WI38 (cell line): ENCODE measurements around the gene NAT8L.

Source experiments
- H3K4me3 ChIP-seq: 2 replicates; pipeline ENCODE4 v1.5.1; 2011; ENCODE audit warnings: low read depth, mild to moderate bottlenecking, control low read depth, low read length
- CTCF ChIP-seq: IDR thresholded peaks from 2 replicates; pipeline ENCODE4 v1.5.1; 2012; ENCODE audit warnings: low read depth, mild to moderate bottlenecking, control low read depth, low read length

NAT8L gene

DNA sequence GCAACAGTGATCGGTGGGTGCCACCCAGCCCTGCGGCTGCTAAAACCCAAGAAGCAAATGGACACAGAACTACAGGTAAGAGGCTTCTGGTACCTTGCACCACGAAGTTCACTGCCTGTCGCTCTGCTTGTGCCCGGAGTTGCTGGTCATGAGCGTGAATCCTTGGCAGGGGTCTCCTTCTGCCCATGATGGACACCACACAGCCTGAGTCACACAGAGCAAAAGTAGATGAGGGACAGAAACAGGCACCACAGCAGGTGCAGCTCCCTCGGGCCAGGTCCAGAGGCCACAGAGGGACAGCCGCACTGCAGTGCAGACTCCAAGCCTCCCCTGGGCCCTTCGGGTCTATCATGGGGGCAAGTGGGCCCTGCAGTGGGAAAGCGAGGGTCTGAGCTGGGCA is 22.4 kb downstream of the NAT8L start:
- H3K4me3 ChIP-seq = no peak overlapping the region
- no peak for TF ChIP-seq CTCF

- TF ChIP-seq CTCF = no peak
- H3K4me3 ChIP-seq = no peak overlapping the region
Observed at GRCh38 chr4:2082118-2082517, 23.0 kb downstream of the NAT8L start.

- H3K4me3 ChIP-seq = no peak overlapping the region
- TF ChIP-seq CTCF = no peak
Observed at GRCh38 chr4:2082627-2083026, 23.5 kb downstream of the NAT8L start.

GRCh38 chr4:2083116-2083825 is 24.1 kb downstream of the NAT8L start:
- no peak overlapping the region for H3K4me3 ChIP-seq
- no peak for TF ChIP-seq CTCF

- no peak overlapping the region for H3K4me3 ChIP-seq
- TF ChIP-seq CTCF = no peak
Observed at GRCh38 chr4:2083826-2084160, 24.7 kb downstream of the NAT8L start.

GRCh38 chr4:2084316-2084715 is 25.2 kb downstream of the NAT8L start:
- TF ChIP-seq CTCF = no peak
- no peak overlapping the region for H3K4me3 ChIP-seq

DNA sequence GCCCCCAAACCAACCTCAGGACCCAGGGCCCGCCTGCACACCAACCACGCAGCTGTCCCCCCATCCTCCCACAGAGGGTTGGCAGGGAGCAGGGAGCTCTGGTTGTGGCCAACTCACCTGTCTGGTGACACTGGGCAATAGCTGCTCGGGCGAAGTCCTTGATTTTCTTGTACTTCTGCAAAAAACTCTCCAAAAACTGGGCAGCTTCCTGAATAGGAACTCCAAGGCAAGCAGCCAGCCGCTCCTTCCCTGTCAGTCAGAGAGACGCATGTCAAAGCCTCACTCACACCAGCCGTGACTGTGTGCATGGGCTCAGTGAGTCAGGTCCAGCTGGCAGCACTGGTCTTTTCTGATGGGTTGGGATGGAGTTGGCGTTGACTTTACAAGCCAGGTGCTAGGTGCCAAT is 26.4 kb downstream of the NAT8L start:
- no peak for TF ChIP-seq CTCF
- H3K4me3 ChIP-seq = no peak overlapping the region
